Measurements from ENCODE around the gene PLA2G4F. TPM values are rescaled to one million over a fixed set of nuclear protein-coding genes. Genes with fewer than 3 reads are reported as not detected.

The PLA2G4F gene
- total RNA-seq, 3 donors from 2014 or later = under 0.01 to 2.0 (median 1.8) TPM

DNA sequence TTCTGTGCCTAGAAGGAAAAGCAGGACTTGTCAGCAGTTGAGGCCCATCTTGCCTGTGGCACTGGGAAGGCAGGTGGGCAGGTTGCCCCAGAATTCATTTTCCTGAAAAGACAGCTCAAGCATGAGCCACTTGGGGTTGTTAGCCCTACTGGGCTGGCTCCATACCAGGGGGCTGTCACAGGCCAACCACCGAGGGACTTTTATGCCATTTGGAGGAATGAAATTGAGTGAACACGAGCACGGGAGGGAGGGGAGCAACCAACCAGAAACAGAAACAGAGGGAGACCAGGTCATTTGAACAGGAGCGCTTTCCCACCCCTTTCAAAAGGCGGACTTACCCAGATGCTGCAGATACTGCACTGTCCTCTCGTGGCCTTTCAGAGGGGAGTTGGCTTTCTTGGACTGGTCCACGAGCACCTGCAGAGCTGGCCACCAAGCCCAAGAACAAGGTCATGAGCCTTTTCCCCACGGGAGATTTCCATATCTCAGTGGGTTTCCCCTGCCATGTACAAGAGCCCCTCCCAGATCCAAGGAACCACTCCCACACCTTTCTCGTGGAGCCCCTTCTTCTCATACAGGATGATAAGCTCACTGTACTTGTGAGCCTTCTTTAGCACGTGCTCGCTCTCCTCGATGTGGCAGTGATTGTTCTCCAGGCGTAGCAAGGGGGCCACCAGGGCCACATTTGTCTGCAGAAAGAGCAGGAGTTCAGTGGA lies 9.9 kb upstream of the PLA2G4F start:
- Histone ChIP-seq H3K27ac (no peak overlapping the region), H3K4me1 (no peaks in the 10 kb centered on the region), H3K27me3 (no peaks in the 10 kb centered on the region), H3K4me3 (no peak overlapping the region), H3K36me3 (peaks cover 15% of the 10 kb centered on the region), H3K9me3 (no peaks in the 10 kb centered on the region)
- peak in 1 of 2 donors; percentile 34 for DNase-seq (ENCODE audit: low spot score in 2 of 2)
- TF ChIP-seq POLR2A (IDR thresholded peaks at IDR 0.05) = no peak
- TF ChIP-seq POLR2AphosphoS5 (IDR thresholded peaks at IDR 0.05) = no peak
- TF ChIP-seq, protein P1, sequence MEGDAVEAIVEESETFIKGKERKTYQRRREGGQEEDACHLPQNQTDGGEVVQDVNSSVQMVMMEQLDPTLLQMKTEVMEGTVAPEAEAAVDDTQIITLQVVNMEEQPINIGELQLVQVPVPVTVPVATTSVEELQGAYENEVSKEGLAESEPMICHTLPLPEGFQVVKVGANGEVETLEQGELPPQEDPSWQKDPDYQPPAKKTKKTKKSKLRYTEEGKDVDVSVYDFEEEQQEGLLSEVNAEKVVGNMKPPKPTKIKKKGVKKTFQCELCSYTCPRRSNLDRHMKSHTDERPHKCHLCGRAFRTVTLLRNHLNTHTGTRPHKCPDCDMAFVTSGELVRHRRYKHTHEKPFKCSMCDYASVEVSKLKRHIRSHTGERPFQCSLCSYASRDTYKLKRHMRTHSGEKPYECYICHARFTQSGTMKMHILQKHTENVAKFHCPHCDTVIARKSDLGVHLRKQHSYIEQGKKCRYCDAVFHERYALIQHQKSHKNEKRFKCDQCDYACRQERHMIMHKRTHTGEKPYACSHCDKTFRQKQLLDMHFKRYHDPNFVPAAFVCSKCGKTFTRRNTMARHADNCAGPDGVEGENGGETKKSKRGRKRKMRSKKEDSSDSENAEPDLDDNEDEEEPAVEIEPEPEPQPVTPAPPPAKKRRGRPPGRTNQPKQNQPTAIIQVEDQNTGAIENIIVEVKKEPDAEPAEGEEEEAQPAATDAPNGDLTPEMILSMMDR (IDR thresholded peaks at IDR 0.05) = no peak
- intact Hi-C loops (cut with DNase I; ENCODE audit: low total_unique reads) = no loop called here

DNA sequence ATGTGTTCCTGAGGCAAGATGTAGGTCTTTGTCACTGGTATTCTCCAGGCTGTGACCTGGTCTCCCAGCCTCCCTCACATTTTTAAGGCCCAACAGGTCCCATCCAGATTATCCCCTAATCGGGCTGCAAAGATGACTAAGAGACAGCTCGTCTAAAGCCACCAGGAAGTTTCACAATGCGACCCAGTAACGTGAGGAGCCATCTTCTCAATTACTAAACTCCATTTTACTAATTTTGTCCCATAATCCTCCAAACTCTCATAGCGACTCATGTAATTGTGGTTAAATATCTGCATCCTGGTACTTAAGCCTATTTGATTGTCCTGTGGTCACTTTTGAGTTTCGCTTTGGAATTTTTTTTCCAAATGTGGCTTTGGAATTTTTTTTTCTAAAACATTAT lies 8.7 kb upstream of the PLA2G4F start:
- intact Hi-C loops (cut with DNase I; ENCODE audit: low total_unique reads) = no loop called here
- no peak for DNase-seq (ENCODE audit: low spot score in 2 of 2)
- no peaks in the 10 kb centered on the region for H3K27me3 ChIP-seq
- no peak overlapping the region for H3K4me3 ChIP-seq
- no peak overlapping the region for H3K27ac ChIP-seq
- no peaks in the 10 kb centered on the region for H3K9me3 ChIP-seq
- TF ChIP-seq POLR2A (IDR thresholded peaks at IDR 0.05) (no peak), POLR2AphosphoS5 (IDR thresholded peaks at IDR 0.05) (no peak)
- TF ChIP-seq, protein P1 (IDR thresholded peaks at IDR 0.05) = no peak
- peaks cover 15% of the 10 kb centered on the region for H3K36me3 ChIP-seq
- no peaks in the 10 kb centered on the region for H3K4me1 ChIP-seq

DNA sequence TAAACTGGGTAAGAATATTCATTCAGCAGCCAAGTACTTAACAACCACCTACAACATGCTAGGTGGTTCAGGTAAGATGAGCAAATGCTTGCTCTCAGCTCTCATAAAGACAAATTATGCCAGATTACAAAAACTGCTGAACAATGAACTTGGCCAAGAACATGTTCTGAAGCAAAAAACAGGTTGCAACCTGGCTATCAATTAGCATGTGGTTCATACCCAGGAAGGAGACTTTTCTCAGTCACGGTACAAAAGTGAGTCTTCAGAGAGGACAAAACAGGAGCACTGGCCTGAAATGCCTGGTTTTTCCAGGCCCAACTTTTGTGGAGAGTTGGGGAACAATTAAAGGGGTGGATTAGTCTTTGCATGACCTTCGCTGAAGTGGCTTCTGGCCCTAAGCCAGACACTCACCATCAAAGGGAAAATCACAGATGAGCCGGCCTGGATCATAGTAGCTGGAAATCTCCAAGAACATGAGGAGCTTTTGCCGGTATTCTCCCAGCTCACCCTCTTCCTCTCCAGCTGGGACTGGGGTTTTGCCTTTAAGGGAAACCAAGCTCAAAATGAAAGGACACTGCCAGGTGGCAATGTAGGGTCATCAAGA lies 7.6 kb upstream of the PLA2G4F start:
- Histone ChIP-seq H3K27me3 (no peaks in the 10 kb centered on the region), H3K4me1 (no peaks in the 10 kb centered on the region), H3K9me3 (no peaks in the 10 kb centered on the region), H3K27ac (no peak overlapping the region), H3K36me3 (peaks cover 15% of the 10 kb centered on the region), H3K4me3 (no peak overlapping the region)
- no peak for DNase-seq (ENCODE audit: low spot score in 2 of 2)
- no peak for TF ChIP-seq POLR2A (IDR thresholded peaks at IDR 0.05)
- no peak for TF ChIP-seq POLR2AphosphoS5 (IDR thresholded peaks at IDR 0.05)
- TF ChIP-seq, protein P1 (IDR thresholded peaks at IDR 0.05) = no peak
- intact Hi-C loops (cut with DNase I; ENCODE audit: low total_unique reads) = no loop called here

DNA sequence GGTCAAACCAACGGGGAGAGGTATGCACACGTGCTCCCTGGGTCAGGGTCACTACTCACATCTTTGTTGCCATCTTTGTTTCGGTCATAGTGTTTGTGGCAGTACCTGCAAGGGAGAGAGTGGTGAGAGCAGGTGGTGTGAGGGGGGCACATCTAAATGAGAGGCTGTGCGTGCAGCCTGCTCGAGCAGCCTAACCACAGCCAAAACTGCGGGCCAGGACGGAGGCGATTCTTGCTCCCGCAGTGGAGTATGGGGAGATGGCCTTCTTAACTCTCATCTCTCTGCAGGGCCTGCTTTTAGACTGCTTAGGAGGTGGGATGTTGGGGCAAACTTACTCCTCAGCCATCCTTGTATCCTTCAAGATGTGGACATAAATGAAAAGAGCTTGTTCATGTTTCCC lies 6.9 kb upstream of the PLA2G4F start:
- Histone ChIP-seq H3K4me3 (no peak overlapping the region), H3K27ac (no peak overlapping the region), H3K36me3 (peaks cover 15% of the 10 kb centered on the region), H3K4me1 (no peaks in the 10 kb centered on the region), H3K27me3 (no peaks in the 10 kb centered on the region), H3K9me3 (no peaks in the 10 kb centered on the region)
- TF ChIP-seq POLR2A (IDR thresholded peaks at IDR 0.05) (no peak), POLR2AphosphoS5 (IDR thresholded peaks at IDR 0.05) (no peak)
- TF ChIP-seq, protein P1 (IDR thresholded peaks at IDR 0.05) = no peak
- intact Hi-C loops (cut with DNase I; ENCODE audit: low total_unique reads) = no loop called here
- DNase-seq (ENCODE audit: low spot score in 2 of 2) = no peak

DNA sequence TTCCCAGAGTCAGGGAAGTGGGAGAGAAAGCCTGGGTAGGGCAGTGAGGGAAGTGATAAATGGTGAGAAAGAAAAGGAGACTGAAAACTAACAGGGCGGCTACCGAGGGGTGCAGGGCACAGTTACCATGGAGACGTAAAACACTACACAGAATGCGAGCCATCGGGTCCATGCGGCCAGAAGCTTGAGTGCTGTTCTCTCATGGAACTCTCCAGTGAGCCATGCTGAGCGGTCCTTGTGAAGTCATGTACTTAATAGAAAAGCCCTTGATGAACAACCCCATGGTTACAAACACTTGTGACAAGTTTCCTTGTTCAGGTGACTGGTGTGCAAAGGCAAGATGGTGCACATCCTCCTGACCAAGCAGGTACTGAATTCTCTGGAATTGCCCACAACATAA lies 3.7 kb upstream of the PLA2G4F start:
- Histone ChIP-seq H3K27ac (no peak overlapping the region), H3K27me3 (no peaks in the 10 kb centered on the region), H3K4me1 (no peaks in the 10 kb centered on the region), H3K4me3 (no peak overlapping the region), H3K36me3 (peaks cover 9% of the 10 kb centered on the region), H3K9me3 (no peaks in the 10 kb centered on the region)
- no peak for TF ChIP-seq POLR2AphosphoS5 (IDR thresholded peaks at IDR 0.05)
- TF ChIP-seq POLR2A (IDR thresholded peaks at IDR 0.05) = no peak
- TF ChIP-seq, protein P1 (IDR thresholded peaks at IDR 0.05) = no peak
- intact Hi-C loops (cut with DNase I; ENCODE audit: low total_unique reads) = no loop called here
- no peak for DNase-seq (ENCODE audit: low spot score in 2 of 2)
